CD4-positive, alpha-beta T cell (primary cell): ENCODE measurements around the gene SMIM10L1. TPM values are rescaled to one million over a fixed set of nuclear protein-coding genes. Genes with fewer than 3 reads are reported as not detected.
A peak's percentile ranks its signal among the peaks of the same experiment; 100 is the strongest.

Experiments used
- ATAC-seq: fragments of 200-7000 bp; cut with Tn5 transposase; one replicate; pipeline ENCODE4 v1.10.0; 2022; ENCODE audit warnings: mild to moderate bottlenecking; ENCODE audit not compliant: poor library complexity
- CTCF ChIA-PET: fragments of 350-600 bp; sonication (Branson Sonifier 250); formaldehyde crosslinking; loops from one replicate; lab custom pipeline; 2021; ENCODE audit warnings: antibody characterized with exemption, inconsistent platforms; lab: Charles Lee
- POLR2A ChIA-PET: fragments of 350-600 bp; sonication (Branson Sonifier 250); formaldehyde crosslinking; loops from one replicate; lab custom pipeline; 2021; ENCODE audit warnings: antibody characterized with exemption, inconsistent platforms; lab: Charles Lee
- DNase-seq, 14 experiments: peaks; one replicate each; pipeline ENCODE4 v3.0.0-alpha.2; 2013 to 2020; ENCODE audit warnings: mixed read lengths in 2 of 14
- H3K27ac ChIP-seq, 2 donors: one replicate each; pipeline versions ENCODE4 v1.5.1 to v1.7.0; 2013; ENCODE audit warnings: low read length in 2 of 2, low read depth in 1 of 2, mild to moderate bottlenecking in 1 of 2
- H3K27me3 ChIP-seq, 2 experiments: 1 replicate in 1 of 2; 2 replicates in 1 of 2; pipeline versions ENCODE4 v1.6.1 to v1.7.0; 2013; ENCODE audit warnings: low read length in 2 of 2, control low read depth in 1 of 2, mild to moderate bottlenecking in 1 of 2, moderate library complexity in 1 of 2; ENCODE audit not compliant: insufficient read depth in 2 of 2, control insufficient read depth in 1 of 2
- H3K36me3 ChIP-seq: one replicate; pipeline ENCODE4 v1.6.1; 2013; ENCODE audit warnings: low read length, control low read depth; ENCODE audit not compliant: insufficient read depth
- H3K4me1 ChIP-seq: one replicate; pipeline ENCODE4 v1.6.1; 2013; ENCODE audit warnings: low read length, control low read depth; ENCODE audit not compliant: insufficient read depth
- H3K4me3 ChIP-seq: one replicate; pipeline ENCODE4 v1.5.1; 2013; ENCODE audit warnings: mild to moderate bottlenecking, low read length, moderate library complexity
- H3K9me3 ChIP-seq, 2 experiments: 1 replicate in 1 of 2; 2 replicates in 1 of 2; pipeline versions ENCODE4 v1.6.1 to v1.7.0; 2013; ENCODE audit warnings: low read length in 2 of 2, mild to moderate bottlenecking in 2 of 2, control low read depth in 1 of 2, moderate library complexity in 1 of 2; ENCODE audit not compliant: control insufficient read depth in 1 of 2, insufficient read depth in 1 of 2
- H3K27ac Mint-ChIP-seq: one replicate; pipeline ENCODE4 v1.8.0; 2020; ENCODE audit warnings: mixed read lengths
- H3K27me3 Mint-ChIP-seq: one replicate; pipeline ENCODE4 v1.8.0; 2021; ENCODE audit warnings: mixed read lengths
- H3K36me3 Mint-ChIP-seq: one replicate; pipeline ENCODE4 v1.8.0; 2021; ENCODE audit warnings: low read depth, mixed read lengths
- H3K4me1 Mint-ChIP-seq: one replicate; pipeline ENCODE4 v1.8.0; 2021; ENCODE audit warnings: low read depth, mixed read lengths
- H3K4me3 Mint-ChIP-seq: one replicate; pipeline ENCODE4 v1.8.0; 2020; ENCODE audit warnings: mild to moderate bottlenecking, mixed read lengths
- H3K9me3 Mint-ChIP-seq: one replicate; pipeline ENCODE4 v1.8.0; 2020; ENCODE audit warnings: mixed read lengths
- intact Hi-C, 2 experiments: fragments of 100-400 bp; cut with DNase I in 1 of 2; cut with micrococcal nuclease in 1 of 2; formaldehyde crosslinking; loops; one replicate each; pipeline versions ENCODE4 v1.15.1 to v1.9.0; 2023 to 2025; cut with DNase I, micrococcal nuclease
- total RNA-seq, 174 experiments: library from RNA in 2 of 174; stranded (reverse) in 2 of 174; gene quantifications; one replicate each; pipeline ENCODE4 v1.2.3 and lab custom pipeline; 2021 to 2026
- TF ChIP-seq, protein P1 (sequence below): fragments of 200-600 bp; IDR thresholded peaks from one replicate; pipeline ENCODE4 v1.8.0; 2022; ENCODE audit warnings: antibody characterized with exemption, mild to moderate bottlenecking

Gene SMIM10L1
- total RNA-seq, 2 experiments from 2014 or later, result 9.0 to 9.6 TPM

- no peaks in the 10 kb centered on the region for H3K27me3 ChIP-seq
- H3K27me3 Mint-ChIP-seq, result no peaks in the 10 kb centered on the region
- no peak overlapping the region for H3K4me3 ChIP-seq
- CTCF ChIA-PET, result no interaction called here
- H3K4me3 Mint-ChIP-seq, result no peak overlapping the region
- H3K27ac ChIP-seq, result no peak overlapping the region
- peaks cover 4% of the 10 kb centered on the region for H3K36me3 ChIP-seq
- H3K27ac Mint-ChIP-seq, result no peak overlapping the region
- no peaks in the 10 kb centered on the region for H3K4me1 ChIP-seq
- no peaks in the 10 kb centered on the region for H3K9me3 Mint-ChIP-seq
- H3K9me3 ChIP-seq, result peaks cover 0 to 5% of the 10 kb centered on the region in 2 experiments
- DNase-seq (no peak), ATAC-seq (no peak)
- intact Hi-C loops, result no loop called here
- H3K4me1 Mint-ChIP-seq, result peaks cover 22% of the 10 kb centered on the region
- POLR2A ChIA-PET, result no interaction called here
- TF ChIP-seq, protein P1, sequence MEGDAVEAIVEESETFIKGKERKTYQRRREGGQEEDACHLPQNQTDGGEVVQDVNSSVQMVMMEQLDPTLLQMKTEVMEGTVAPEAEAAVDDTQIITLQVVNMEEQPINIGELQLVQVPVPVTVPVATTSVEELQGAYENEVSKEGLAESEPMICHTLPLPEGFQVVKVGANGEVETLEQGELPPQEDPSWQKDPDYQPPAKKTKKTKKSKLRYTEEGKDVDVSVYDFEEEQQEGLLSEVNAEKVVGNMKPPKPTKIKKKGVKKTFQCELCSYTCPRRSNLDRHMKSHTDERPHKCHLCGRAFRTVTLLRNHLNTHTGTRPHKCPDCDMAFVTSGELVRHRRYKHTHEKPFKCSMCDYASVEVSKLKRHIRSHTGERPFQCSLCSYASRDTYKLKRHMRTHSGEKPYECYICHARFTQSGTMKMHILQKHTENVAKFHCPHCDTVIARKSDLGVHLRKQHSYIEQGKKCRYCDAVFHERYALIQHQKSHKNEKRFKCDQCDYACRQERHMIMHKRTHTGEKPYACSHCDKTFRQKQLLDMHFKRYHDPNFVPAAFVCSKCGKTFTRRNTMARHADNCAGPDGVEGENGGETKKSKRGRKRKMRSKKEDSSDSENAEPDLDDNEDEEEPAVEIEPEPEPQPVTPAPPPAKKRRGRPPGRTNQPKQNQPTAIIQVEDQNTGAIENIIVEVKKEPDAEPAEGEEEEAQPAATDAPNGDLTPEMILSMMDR, result no peak
- peaks cover 75% of the 10 kb centered on the region for H3K36me3 Mint-ChIP-seq
These were observed 16.5 kb upstream of the SMIM10L1 start for GRCh38 chr12:11154400-11154925.

DNA sequence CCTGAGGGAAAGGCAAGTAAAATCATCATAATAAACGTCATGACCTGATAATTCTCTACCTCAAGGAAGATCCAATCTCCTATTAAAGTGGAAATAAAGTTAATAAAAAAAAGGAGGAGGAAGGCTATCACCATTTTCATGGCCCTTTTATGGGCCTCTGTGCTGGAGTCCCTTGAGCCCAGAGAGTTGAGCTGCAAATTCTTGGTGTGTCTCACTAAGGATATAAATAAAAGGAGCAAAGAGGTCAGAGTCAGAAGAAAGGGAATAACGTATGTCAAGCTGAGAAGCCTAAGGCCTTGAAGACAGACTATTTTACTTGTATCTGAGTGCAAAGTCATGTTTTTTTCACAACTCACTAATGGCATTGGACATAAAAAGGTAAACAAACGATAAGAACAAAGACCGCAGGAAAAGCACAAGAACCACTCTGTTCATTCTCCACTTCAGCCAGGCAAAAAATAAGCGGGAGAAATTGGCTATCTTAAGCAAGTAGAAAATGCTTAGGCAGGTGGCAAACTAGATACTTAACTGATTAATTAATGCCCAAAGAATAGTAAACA is 12.0 kb upstream of the SMIM10L1 start:
- POLR2A ChIA-PET, result interaction anchor here (2.8 kb wide), 1 partner anchor 13 kb away, joined by 19 read pairs; the partner anchor contains the start of gene SMIM10L1
- H3K4me1 Mint-ChIP-seq, result peaks cover 45% of the 10 kb centered on the region
- peaks cover 4% of the 10 kb centered on the region for H3K36me3 ChIP-seq
- H3K9me3 Mint-ChIP-seq, result no peaks in the 10 kb centered on the region
- no peak for ATAC-seq
- peaks cover 88% of the 10 kb centered on the region for H3K36me3 Mint-ChIP-seq
- H3K27me3 ChIP-seq, result no peaks in the 10 kb centered on the region
- no peak overlapping the region for H3K27ac Mint-ChIP-seq
- no peak overlapping the region for H3K4me3 Mint-ChIP-seq
- H3K4me3 ChIP-seq, result no peak overlapping the region
- TF ChIP-seq, protein P1, result no peak
- no peaks in the 10 kb centered on the region for H3K4me1 ChIP-seq
- intact Hi-C loops, result no loop called here
- H3K27ac ChIP-seq, result no peak overlapping the region
- CTCF ChIA-PET, result no interaction called here
- no peak for DNase-seq
- peaks cover 0 to 5% of the 10 kb centered on the region in 2 experiments for H3K9me3 ChIP-seq
- H3K27me3 Mint-ChIP-seq, result no peaks in the 10 kb centered on the region

DNA sequence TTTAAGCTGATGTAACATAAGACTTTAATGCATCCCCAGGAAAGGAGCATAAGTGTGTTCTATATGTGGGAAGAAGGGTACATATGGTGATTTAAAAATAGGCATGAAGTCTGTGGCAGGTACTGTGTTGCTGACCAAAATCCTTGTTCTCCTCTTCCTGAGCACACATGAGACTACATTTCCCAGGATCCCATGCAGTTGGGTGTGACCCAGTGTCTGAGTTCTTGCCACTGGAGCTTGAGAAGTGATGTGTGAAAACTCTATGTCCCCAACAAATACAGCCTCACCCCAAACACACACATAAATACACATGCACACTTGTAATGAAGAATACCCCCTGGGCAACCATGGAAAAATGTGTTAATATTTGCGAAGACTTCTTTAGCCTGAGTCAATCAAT is 8.5 kb upstream of the SMIM10L1 start:
- ChIA-PET POLR2A (interaction anchor here (0.9 to 2.3 kb wide), 2 partner anchors 9 to 384 kb away, joined by 4 to 15 read pairs; partner anchors contain the start of gene SMIM10L1), CTCF (no interaction called here)
- H3K9me3 ChIP-seq, result no peaks in the 10 kb centered on the region
- no peaks in the 10 kb centered on the region for H3K9me3 Mint-ChIP-seq
- H3K4me1 Mint-ChIP-seq, result peaks cover 80% of the 10 kb centered on the region
- H3K27me3 Mint-ChIP-seq, result no peaks in the 10 kb centered on the region
- intact Hi-C loops, result loop anchor here in 1 of 2 experiments (10.0 kb wide), 1 partner anchor 382 kb away; no protein-coding TSS in a partner anchor
- H3K4me3 Mint-ChIP-seq, result no peak overlapping the region
- no peak overlapping the region for H3K4me3 ChIP-seq
- H3K4me1 ChIP-seq, result no peaks in the 10 kb centered on the region
- TF ChIP-seq, protein P1, result no peak
- no peaks in the 10 kb centered on the region for H3K27me3 ChIP-seq
- peaks cover 91% of the 10 kb centered on the region for H3K36me3 Mint-ChIP-seq
- H3K36me3 ChIP-seq, result peaks cover 11% of the 10 kb centered on the region
- H3K27ac ChIP-seq, result no peak overlapping the region
- no peak overlapping the region for H3K27ac Mint-ChIP-seq
- ATAC-seq (no peak), DNase-seq (peak in 1 of 14 experiments; percentile 15)
